OCI-LY3 (cell line): Measurements from ENCODE around the gene KLHL25.

Experiments
- CTCF ChIP-seq: fragments of 200-600, 300-600 bp; sonication (generic); IDR thresholded peaks from 2 replicates; pipeline ENCODE4 v1.5.1; 2014; ENCODE audit warnings: antibody characterized with exemption, low read length, low read depth
- EZH2phosphoT487 ChIP-seq: fragments of 200-600 bp; shearing (Covaris generic); IDR thresholded peaks from 2 replicates; pipeline ENCODE4 v1.6.1; 2018; ENCODE audit warnings: antibody characterized with exemption, mixed run types, low read depth

- no peak for TF ChIP-seq CTCF
- no peak for TF ChIP-seq EZH2phosphoT487
Observed at GRCh38 chr15:85737061-85737460, 57.7 kb downstream of the KLHL25 start.
